GM19455 (cell line): Measurements from ENCODE around the gene TSPAN10.

ENCODE experiments used
- ATAC-seq: cut with Tn5 transposase; IDR thresholded peaks from one replicate; pipeline ENCODE4 v1.9.1; 2021; ENCODE audit not compliant: unreplicated experiment

Gene TSPAN10

DNA sequence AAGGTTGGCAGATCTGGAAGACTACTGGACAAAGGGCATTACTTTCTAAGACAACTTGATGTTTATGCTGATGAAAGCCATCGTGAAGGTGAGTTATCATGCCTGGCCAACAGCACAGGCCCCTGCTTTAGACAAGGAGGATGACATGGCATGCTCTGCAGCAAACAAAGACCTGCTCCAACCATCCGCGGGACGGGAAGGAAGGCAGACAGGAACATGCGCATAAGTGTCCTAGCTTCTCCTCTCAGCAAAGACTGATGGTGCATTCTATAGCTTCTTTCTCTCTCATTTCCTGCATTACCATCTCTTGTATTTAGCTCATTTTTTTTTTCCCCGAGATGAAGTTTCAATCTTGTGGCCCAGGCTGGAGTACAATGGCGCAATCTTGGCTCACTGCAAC is 5.5 kb upstream of the TSPAN10 start:
- ATAC-seq, result no peak

DNA sequence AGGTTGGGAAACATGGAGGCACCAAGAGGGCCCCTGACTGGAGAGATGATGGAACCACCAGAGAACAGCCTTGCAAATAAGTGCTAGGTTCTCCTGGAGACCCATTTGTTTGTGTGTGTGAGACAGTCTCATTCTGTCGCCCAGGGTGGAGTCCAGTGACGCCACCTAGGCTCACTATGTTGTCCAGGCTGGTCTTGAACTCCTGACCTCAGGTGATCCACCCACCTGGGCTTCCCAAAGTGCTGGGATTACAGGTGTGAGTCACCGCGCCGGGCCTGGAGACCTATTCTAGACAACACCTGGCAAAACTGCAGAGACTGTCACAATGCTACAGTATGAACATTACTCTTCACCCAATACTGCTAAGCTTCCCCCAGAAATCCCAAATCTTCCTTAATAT is 1.6 kb upstream of the TSPAN10 start:
- no peak for ATAC-seq

GRCh38 chr17:81635973-81636504 is 957 bp upstream of the TSPAN10 start:
- ATAC-seq, result no peak

DNA sequence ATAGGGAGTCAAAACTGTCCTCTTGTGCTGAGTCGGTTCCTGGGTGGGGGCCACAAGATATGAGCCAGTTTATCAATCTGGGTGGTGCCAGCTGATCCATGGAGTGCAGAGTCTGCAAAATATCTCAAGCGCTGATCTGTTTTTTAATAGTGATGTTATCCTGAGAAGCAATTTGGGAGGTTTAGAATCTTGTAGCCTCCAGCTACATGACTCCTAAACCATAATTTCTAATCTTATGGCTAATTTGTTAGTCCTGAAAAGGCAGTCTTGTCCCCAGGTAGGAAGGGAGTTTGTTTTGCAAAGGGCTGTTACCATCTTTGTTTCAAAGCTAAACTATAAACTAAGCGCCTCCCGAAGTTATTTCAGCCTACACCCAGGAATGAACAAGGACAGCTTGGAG is 1.7 kb downstream of the TSPAN10 start:
- no peak for ATAC-seq

GRCh38 chr17:81640011-81640410 is 3.0 kb downstream of the TSPAN10 start:
- no peak for ATAC-seq

GRCh38 chr17:81641825-81642489 is 5.0 kb downstream of the TSPAN10 start:
- no peak for ATAC-seq

DNA sequence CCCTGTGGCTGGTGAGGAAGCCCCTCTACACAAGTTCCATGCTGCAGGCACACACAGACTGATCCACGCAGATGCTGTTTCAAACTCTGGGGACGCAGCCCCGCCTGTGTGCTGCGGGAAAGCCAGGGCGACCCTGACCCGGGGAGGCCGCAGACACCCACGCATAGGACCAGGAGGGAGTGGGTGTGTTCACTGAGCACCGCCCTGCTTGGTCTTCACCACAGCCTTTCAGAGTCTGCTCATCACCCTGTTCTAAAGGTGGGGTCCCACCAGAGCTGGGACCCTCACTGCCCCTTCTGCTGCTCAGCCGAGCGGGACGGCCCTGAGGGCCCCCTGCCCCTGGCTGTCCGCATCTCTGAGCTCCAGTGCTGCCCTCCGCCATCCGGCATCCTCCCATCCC is 7.5 kb downstream of the TSPAN10 start:
- ATAC-seq, result no peak

DNA sequence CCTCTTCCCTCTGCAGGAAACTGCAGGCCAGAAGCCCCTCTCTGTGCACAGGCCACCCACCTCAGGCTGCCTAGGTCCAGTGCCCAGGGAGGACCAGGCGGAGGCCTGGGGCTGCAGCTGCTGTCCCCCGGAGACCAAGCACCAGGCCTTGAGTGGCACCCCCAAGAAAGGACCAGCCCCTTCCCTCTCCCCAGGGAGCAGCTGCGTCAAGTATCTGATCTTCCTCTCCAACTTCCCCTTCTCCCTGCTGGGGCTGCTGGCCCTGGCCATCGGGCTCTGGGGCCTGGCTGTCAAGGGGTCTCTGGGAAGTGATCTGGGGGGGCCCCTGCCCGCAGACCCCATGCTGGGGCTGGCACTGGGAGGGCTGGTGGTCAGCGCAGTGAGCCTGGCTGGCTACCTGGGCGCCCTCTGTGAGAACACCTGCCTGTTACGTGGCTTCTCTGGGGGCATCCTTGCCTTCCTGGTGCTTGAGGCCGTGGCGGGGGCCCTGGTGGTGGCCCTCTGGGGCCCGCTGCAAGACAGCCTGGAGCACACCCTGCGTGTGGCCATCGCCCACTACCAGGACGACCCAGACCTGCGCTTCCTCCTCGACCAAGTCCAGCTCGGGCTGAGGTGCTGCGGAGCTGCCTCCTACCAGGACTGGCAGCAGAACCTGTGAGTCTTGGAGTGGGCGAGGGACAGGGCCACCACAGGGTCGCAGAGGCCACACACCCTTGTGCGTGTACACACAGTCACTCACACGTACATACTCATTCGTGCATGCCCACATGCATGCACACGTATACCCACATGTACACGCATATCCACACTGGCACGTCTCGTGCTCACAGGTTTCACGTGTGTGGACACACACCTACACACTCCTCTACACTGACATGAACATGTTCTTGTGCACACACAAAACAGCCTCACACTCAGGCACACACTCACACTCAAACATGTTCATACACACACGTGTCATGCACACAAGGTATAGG is 8.3 kb downstream of the TSPAN10 start:
- ATAC-seq, result no peak

DNA sequence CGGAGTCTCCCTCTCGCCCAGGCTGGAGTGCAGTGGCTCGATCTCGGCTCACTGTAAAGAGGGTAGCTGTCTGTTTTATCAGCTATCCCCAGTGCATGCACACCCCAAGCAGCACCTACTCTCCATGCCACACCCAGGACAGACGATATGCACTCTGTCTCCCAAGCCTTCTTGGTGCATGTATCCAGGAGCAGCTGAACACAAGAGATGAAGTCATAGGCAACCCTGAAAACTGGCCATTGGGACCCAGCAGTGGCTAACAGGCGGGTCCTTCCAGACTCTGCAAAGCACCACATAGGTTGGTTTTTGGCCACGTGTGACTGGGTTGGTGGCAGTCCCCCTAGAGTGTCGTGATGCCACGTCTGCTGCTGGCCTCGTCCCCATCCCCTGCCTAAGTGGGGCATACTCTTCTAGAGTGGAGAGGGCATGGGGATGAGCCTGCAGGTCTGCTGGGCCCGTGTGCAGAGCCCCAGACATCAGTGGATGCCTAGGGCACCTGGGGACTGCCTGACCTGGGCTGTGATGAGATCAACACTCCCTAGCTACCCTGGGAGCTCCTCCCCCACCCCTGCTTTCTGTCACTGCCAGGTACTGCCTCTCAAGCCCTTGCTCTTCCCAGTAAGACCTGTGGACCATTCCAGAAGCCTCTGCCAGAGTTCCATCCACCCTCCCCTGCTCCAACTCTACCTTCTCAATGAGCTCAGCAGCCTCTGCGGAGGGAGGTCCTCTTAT is 10.0 kb downstream of the TSPAN10 start:
- ATAC-seq, result no peak

DNA sequence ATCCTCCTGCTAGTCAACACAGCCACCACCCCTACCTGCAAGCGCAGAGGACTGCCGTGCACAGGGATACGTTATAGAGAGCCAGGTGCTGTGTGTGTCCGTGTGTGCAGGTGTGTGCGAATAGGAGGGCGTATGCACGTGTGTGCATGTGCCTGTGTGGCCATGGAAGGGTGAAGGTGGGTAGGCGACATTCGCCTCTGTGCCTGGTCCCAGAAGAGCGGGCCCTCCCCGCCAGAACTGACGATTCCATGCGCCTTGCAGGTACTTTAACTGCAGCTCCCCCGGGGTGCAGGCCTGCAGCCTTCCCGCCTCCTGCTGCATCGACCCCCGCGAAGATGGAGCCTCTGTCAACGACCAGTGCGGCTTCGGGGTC is 10.6 kb downstream of the TSPAN10 start:
- ATAC-seq, result no peak

DNA sequence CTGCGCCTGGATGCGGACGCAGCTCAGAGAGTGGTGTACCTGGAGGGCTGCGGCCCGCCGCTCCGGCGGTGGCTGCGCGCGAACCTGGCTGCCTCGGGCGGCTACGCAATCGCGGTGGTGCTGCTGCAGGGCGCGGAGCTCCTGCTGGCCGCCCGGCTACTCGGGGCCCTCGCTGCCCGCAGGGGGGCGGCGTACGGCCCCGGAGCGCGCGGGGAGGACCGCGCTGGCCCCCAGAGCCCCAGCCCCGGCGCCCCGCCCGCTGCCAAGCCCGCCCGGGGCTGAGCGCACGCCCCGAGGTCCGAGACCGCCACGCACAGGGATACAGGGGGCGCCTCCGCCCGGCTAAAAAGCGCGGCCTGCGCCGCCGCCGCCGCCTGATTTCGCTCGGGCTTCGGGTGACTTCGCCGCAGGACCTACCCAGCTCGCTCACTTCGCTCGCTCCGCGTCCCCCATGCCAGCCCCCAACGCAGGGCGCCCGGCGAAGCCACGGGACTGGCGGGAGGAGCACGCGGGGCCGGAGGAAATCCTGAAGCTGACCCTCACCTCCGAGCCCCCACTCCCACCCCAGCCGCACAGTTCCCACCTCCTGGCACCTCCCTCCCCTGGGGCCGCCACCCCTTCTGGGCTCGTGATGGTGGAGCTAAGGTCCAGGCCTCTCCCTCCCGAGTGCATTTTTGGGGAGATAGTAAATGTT is 11.2 kb downstream of the TSPAN10 start:
- ATAC-seq, result no peak

DNA sequence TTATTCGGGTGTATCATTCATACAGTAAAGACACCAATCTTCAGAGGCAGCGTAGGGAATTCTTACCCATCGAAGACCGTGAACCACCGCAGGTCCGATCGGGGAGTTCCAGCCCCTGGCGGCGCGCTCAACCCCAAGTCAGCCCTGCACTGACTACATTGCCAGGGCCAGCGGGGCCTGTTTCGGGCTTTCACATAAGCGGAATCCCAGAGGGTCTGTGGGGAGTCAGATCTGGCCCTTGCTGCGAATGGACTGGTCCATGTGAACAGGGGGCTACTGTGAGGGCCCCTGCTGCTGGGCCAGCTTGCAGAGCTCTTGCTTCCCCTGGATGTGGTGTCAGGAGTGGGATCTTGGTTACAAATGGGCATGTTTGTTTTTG is 11.7 kb downstream of the TSPAN10 start:
- no peak for ATAC-seq

- ATAC-seq, result no peak
Observed at GRCh38 chr17:81650951-81651350, 14.0 kb downstream of the TSPAN10 start.

DNA sequence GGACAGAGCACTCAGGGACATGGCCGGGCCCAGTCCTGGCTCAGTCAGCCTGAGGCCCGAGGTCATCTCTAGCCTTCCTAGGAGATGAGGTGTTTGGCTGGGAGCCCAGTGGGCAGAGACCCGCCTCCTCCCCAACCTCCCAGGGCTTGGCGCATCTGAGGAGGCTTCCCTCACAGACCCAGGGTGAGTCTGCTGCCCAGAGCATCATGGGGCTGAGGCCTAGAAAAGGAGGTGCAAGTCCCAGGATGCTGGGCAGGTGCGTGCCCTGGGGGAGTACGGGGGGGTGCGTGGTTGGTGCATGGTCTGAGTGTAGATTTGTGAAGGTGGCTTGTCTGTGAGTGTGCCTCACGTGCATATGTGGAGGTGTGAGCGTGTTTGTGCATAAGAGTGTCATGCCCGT is 14.7 kb downstream of the TSPAN10 start:
- no peak for ATAC-seq

- ATAC-seq, result no peak
Observed at GRCh38 chr17:81652906-81653771, 16.1 kb downstream of the TSPAN10 start.

DNA sequence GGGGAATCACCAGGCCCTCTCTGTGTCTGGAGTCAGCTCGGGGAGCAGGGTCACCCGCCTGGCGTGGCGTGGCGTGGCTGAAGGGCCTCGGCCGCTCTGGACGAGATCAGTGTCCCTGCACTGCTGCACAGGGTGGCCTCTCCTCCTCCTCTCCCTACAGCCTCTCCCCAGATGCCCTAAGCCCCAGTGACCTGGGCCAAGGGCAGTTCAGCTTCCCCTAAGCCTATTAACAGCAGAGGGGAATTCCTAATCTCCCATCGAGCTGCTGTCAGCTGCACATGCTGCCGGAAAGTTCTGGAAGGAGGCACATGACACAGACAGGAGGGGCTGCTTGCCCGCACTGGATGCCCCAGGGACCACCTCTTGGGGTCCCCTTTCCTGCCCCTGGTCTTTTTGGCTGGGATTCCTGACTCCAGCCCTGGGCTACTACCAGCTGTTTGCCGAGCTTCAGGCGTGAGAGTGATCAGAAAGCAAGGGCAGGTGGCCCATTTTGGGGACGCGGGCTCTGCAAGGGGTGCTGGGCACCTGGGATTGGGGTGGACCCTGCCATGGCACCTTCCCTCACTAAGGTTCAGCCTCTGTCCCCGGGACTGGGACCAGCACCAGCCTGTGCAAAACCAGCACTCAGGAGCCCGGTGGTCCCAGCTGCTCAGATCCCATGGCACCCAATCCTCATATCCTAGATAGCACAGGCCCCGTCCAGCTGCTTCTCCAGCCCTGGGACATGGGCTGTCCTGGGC is 18.6 kb downstream of the TSPAN10 start:
- ATAC-seq, result no peak

- ATAC-seq, result no peak
Observed at GRCh38 chr17:81656118-81656743, 19.2 kb downstream of the TSPAN10 start, which contains the start of gene PDE6G. TSS of gene PDE6G (minus strand) at chr17:81656542. CDS start at chr17:81653305, 3,237 bp downstream.

GRCh38 chr17:81656835-81657234 is 19.8 kb downstream of the TSPAN10 start:
- ATAC-seq, result no peak

GRCh38 chr17:81659038-81659437 is 22.0 kb downstream of the TSPAN10 start:
- no peak for ATAC-seq
